ENCODE measurements around the gene GFPT2. TPM values are rescaled to one million over a fixed set of nuclear protein-coding genes. Genes with fewer than 3 reads are reported as not detected.

Gene GFPT2
- total RNA-seq, 1 experiment from 2014 or later = 8.2 TPM

- H3K9me3 Mint-ChIP-seq (ENCODE audit: unreplicated experiment) = no peaks in the 10 kb centered on the region
- DNase-seq (ENCODE audit: unreplicated experiment) = no peak
- no peak overlapping the region for H3K27ac Mint-ChIP-seq (ENCODE audit: low read depth, unreplicated experiment)
- ChIA-PET POLR2A (no interaction called here), CTCF (interaction anchor here (1.2 to 2.4 kb wide), 2 partner anchors 9 to 59 kb away, joined by 4 to 8 read pairs; no protein-coding TSS in a partner anchor)
- H3K36me3 Mint-ChIP-seq (ENCODE audit: insufficient read depth, unreplicated experiment) = no peaks in the 10 kb centered on the region
- TF ChIP-seq CTCF (IDR thresholded peaks at IDR 0.05; ENCODE audit: unreplicated experiment) = no peak
- intact Hi-C loops (cut with micrococcal nuclease) = no loop called here
- H3K27me3 Mint-ChIP-seq (ENCODE audit: insufficient read depth, unreplicated experiment) = no peaks in the 10 kb centered on the region
- BruUV-seq (replicated peaks) = no TSS peak
- H3K4me3 Mint-ChIP-seq (ENCODE audit: unreplicated experiment) = no peak overlapping the region
- peaks cover 7% of the 10 kb centered on the region for H3K4me1 Mint-ChIP-seq (ENCODE audit: insufficient read depth, unreplicated experiment)
These were observed 34.7 kb upstream of the GFPT2 start for GRCh38 chr5:180387798-180388197.

- no peak overlapping the region for H3K27ac Mint-ChIP-seq (ENCODE audit: low read depth, unreplicated experiment)
- intact Hi-C loops (cut with micrococcal nuclease) = no loop called here
These were observed 29.8 kb upstream of the GFPT2 start for GRCh38 chr5:180382926-180383325.

GRCh38 chr5:180381851-180382480 is 28.8 kb upstream of the GFPT2 start:
- no peak for DNase-seq (ENCODE audit: unreplicated experiment)
- Mint-ChIP-seq H3K27ac (ENCODE audit: low read depth, unreplicated experiment) (no peak overlapping the region), H3K27me3 (ENCODE audit: insufficient read depth, unreplicated experiment) (no peaks in the 10 kb centered on the region), H3K4me1 (ENCODE audit: insufficient read depth, unreplicated experiment) (no peaks in the 10 kb centered on the region), H3K36me3 (ENCODE audit: insufficient read depth, unreplicated experiment) (peaks cover 4% of the 10 kb centered on the region), H3K4me3 (ENCODE audit: unreplicated experiment) (no peak overlapping the region), H3K9me3 (ENCODE audit: unreplicated experiment) (no peaks in the 10 kb centered on the region)
- BruUV-seq (replicated peaks) = no TSS peak
- ChIA-PET POLR2A (interaction anchor here (0.7 kb wide), 1 partner anchor 311 kb away, joined by 3 read pairs; no protein-coding TSS in a partner anchor), CTCF (interaction anchor here (0.6 to 0.7 kb wide), 2 partner anchors 18 to 777 kb away, joined by 3 read pairs; no protein-coding TSS in a partner anchor)
- intact Hi-C loops (cut with micrococcal nuclease) = no loop called here
- TF ChIP-seq CTCF (IDR thresholded peaks at IDR 0.05; ENCODE audit: unreplicated experiment) = no peak

More at GRCh38 chr5:180382926-180383325, 29.8 kb upstream of the GFPT2 start:
- Mint-ChIP-seq H3K4me1 (ENCODE audit: insufficient read depth, unreplicated experiment) (no peaks in the 10 kb centered on the region), H3K9me3 (ENCODE audit: unreplicated experiment) (no peaks in the 10 kb centered on the region), H3K36me3 (ENCODE audit: insufficient read depth, unreplicated experiment) (peaks cover 4% of the 10 kb centered on the region), H3K27me3 (ENCODE audit: insufficient read depth, unreplicated experiment) (no peaks in the 10 kb centered on the region), H3K4me3 (ENCODE audit: unreplicated experiment) (no peak overlapping the region)
- no peak for TF ChIP-seq CTCF (IDR thresholded peaks at IDR 0.05; ENCODE audit: unreplicated experiment)
- BruUV-seq (replicated peaks) = no TSS peak
- POLR2A ChIA-PET = no interaction called here
- DNase-seq (ENCODE audit: unreplicated experiment) = no peak
- CTCF ChIA-PET = interaction anchor here (0.7 to 1.8 kb wide), 2 partner anchors 9 to 17 kb away, joined by 3 read pairs; no protein-coding TSS in a partner anchor

- H3K4me1 Mint-ChIP-seq (ENCODE audit: insufficient read depth, unreplicated experiment) = no peaks in the 10 kb centered on the region
- POLR2A ChIA-PET = interaction anchor here (0.7 kb wide), 1 partner anchor 311 kb away, joined by 3 read pairs; no protein-coding TSS in a partner anchor
- BruUV-seq (replicated peaks) = no TSS peak
- H3K27ac Mint-ChIP-seq (ENCODE audit: low read depth, unreplicated experiment) = no peak overlapping the region
- no peak for DNase-seq (ENCODE audit: unreplicated experiment)
- TF ChIP-seq CTCF (IDR thresholded peaks at IDR 0.05; ENCODE audit: unreplicated experiment) = no peak
- CTCF ChIA-PET = interaction anchor here (0.6 to 0.7 kb wide), 2 partner anchors 62 to 74 kb away, joined by 3 read pairs; no protein-coding TSS in a partner anchor
- no peak overlapping the region for H3K4me3 Mint-ChIP-seq (ENCODE audit: unreplicated experiment)
- intact Hi-C loops (cut with micrococcal nuclease) = no loop called here
- H3K9me3 Mint-ChIP-seq (ENCODE audit: unreplicated experiment) = no peaks in the 10 kb centered on the region
- H3K36me3 Mint-ChIP-seq (ENCODE audit: insufficient read depth, unreplicated experiment) = peaks cover 4% of the 10 kb centered on the region
- no peaks in the 10 kb centered on the region for H3K27me3 Mint-ChIP-seq (ENCODE audit: insufficient read depth, unreplicated experiment)
These were observed 28.3 kb upstream of the GFPT2 start for GRCh38 chr5:180381428-180381827.

All from MCF 10A (cell line).